ENCODE results near the gene MSL1.

- no peak for TF ChIP-seq POLR2A (IDR thresholded peaks at IDR 0.05)
- TF ChIP-seq CTCF (IDR thresholded peaks at IDR 0.05) = no peak
Measured at GRCh38 chr17:40158438-40159013, 36.8 kb downstream of the MSL1 start.
